ENCODE measurements around the gene ACTR3. TPM values are rescaled to one million over a fixed set of nuclear protein-coding genes. Genes with fewer than 3 reads are reported as not detected.

Gene ACTR3
- polyA plus RNA-seq, 5 donors, result 128 to 174 (median 153) TPM

GRCh38 chr2:113963965-113964364 is 74.1 kb downstream of the ACTR3 start:
- no peak for DNase-seq

- no peak for DNase-seq
Observed at GRCh38 chr2:113964436-113964835, 74.5 kb downstream of the ACTR3 start.

DNA sequence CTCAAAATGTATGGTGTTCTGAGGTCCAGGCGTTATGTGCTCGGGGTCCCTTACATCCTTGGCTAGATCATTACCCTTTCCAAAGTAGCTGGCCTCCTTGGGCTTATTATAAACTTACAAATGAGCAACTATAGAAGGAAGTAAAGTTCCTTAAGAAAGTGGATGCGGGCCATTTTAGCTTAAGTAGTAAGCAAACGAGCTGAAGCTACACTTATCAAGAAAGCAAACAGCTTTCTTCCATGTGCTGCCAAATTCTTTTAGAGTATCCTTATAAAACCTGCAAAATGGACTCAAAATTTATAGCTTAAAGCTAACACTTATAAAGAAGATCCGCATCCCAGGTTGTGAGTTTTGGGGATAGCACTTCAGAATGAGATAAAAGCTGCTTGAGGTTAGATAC is 75.3 kb downstream of the ACTR3 start:
- no peak for DNase-seq

- no peak for DNase-seq
Observed at GRCh38 chr2:113965644-113966043, 75.8 kb downstream of the ACTR3 start.

DNA sequence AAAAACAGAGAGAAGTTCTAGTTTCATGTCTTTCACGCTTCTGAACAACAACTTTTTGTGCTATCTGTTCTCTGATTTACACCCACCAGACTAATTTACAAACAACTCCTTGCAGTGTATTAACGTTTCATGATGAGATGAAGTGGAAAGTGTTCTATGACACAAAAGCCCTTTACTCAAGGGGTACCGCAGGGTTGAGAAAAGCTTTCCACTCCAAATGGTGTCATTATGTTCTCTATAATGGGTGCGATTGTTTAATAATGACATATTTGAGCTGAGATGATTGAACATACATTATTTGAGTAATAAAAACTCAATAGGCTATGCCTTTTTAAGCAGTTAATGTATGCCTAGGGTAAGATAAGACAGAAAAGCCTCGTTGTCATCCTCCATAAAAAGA is 76.3 kb downstream of the ACTR3 start:
- no peak for DNase-seq

DNA sequence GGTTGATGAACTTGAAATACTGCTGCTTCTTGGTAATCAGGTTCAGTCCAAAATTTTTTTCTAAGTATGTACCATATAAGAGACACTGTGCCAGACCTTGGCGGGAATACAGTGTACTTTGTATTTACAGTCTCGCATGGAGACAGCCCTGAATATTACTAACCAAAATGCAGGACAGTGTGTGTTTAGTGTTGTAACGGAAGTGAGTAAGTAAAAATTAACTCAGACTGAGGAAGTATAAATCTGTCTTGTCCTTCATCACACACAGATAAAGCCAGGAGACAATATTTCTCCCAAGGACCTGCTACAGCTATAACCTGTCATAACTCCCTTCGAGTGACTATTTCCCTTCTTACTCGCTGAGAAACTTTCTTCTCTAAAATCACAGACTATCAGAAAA is 76.9 kb downstream of the ACTR3 start:
- DNase-seq, result no peak

DNA sequence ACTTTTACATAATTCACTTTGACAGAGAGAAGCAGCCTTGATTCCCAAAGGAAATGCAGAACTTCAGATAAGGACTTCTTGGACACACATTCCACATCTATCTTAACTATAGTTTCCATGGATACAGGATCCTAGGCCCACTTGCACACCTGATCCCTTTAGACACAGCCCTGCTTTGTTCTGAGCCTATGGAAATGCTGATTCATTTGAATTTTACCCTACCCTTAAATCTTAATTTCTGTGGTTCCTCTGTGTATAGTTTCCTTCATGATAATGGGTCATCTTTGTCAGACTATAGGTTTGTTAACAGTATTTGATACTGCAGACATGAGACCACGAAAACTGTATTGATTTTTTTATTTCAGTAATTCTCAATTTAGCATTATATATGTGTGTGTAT is 77.4 kb downstream of the ACTR3 start:
- DNase-seq, result no peak

DNA sequence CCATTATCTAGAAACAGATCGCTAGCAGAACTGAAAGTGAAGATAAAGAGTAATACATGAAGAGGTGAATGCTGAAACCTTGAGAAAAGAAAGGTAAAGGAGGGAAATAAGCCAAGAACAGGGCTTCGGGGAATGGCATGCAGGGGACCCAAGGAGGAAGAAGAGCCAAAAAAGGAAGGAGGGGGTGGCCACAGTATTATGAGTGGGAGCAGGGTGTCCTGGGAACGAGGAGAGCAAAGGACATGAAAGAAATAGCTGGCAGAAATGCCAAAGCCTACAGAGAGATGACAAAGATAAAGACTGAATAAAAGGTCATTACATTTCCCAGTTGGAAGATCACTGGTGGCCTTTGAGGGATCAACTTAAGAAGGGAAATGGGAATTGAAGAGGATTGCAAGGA is 82.9 kb downstream of the ACTR3 start:
- no peak for DNase-seq

- no peak for DNase-seq
Observed at GRCh38 chr2:113973810-113974209, 83.9 kb downstream of the ACTR3 start.

- no peak for DNase-seq
Observed at GRCh38 chr2:113974727-113975126, 84.8 kb downstream of the ACTR3 start.

- DNase-seq, result no peak
Observed at GRCh38 chr2:113976277-113976928, 86.5 kb downstream of the ACTR3 start.

DNA sequence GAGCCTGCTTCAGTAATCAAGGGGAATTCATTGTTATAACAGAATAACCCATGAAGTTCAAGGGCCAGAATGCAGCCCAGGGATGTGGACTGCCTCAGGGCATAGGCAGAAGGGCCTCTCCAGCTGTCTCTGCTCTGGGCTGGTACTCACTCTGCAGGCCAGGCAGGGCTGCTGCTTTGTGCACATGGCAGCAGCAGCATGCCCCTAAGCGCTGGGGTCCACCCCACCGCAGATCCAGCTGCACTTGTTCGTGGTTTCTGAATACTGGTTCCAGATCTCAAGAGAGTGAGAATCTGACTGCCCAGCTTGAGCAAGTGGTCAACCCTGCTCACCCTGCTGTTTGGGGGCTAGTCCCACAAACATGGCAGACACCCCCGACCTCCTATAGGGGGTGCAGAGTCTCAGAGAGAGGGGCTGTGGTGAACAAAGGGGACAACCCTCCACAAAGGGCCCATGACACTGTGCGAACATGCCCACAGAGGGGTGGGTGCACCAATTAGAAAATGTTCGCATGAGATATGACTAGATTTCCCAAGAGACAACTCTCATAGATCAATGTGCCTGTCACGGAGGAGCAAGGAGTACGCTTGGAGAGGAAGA is 87.3 kb downstream of the ACTR3 start:
- DNase-seq, result no peak

- DNase-seq, result peak; percentile 25 to 50
Observed at GRCh38 chr2:113977660-113978523, 88.0 kb downstream of the ACTR3 start.

DNA sequence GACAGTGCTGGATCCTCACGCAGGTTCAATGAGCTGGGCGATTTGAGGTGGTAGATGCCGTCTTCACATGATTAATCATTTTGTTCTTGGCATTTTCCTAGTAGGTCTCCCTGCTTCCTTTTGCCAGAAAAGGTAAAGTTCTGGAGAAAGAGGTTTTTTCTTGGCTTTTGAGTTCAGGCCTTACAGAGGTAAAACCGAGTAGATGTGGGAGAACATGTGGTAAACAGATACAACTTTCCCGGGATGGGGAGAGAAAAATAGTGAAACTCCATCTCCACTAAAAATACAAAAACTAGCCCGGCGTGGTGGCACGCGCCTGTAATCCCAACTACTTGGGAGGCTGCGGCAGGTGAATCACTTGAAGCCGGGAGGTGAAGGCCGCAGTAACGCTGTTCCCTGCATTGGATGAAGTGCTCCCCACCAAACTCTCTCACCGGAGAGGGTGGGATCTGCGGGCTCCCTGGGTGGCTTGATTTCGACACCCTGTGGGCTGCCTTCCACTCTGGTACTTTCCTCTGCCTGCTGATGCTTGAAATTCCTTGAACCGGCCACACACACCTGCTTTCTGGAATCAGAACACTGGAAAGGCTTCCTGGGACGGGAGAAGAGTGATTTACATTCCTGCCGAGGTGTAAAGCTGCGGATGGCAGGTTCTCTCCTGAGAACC is 88.8 kb downstream of the ACTR3 start:
- DNase-seq, result no peak

GRCh38 chr2:113979191-113980128 is 89.6 kb downstream of the ACTR3 start:
- DNase-seq, result no peak

GRCh38 chr2:113980946-113981345 is 91.1 kb downstream of the ACTR3 start:
- no peak for DNase-seq

DNA sequence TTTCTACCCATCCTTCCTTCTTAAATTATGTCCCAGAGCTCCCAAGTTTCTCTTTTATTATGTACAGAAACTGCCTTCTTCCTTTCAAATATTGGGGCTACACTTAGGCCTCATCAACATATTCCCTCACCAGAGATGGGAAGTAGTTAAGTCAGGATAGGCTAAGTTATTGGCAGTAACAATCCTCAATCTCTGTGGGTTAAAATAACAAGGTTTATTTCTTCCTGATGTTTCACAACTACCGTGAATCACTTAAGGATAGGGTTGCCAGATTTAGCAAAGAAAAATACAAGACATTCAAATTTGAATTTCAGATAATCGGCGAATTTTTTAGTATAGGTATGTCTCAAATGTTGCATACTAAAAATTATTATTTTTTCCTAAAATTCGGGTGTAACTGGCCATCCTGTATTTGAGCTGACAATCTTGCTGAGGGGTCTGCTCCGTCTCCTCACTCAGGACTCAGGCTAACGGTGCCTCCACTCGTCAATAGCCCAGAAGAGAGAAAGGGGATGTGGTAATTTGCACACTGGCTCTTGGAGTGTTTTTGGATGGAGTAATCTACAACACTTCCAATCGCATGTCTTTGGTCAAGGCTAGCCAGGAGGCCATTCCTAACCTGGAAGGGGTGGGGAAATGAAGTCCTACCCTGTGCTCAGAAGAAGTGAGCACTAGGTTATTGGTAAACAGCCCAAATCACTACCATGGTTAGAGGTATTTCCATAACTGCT is 91.7 kb downstream of the ACTR3 start:
- DNase-seq, result no peak

- DNase-seq, result no peak
Observed at GRCh38 chr2:113985554-113986397, 95.9 kb downstream of the ACTR3 start.

GRCh38 chr2:113986762-113987290 is 96.9 kb downstream of the ACTR3 start:
- no peak for DNase-seq
